ENCODE data around the gene DDHD1. TPM values are rescaled to one million over a fixed set of nuclear protein-coding genes. Genes with fewer than 3 reads are reported as not detected.

Gene DDHD1
- total RNA-seq, 2 donors from 2014 or later: 9.2 to 9.8 TPM

GRCh38 chr14:53043027-53043581 lies 110.0 kb downstream of the DDHD1 start:
- intact Hi-C loops (cut with DNase I): loop anchor here (5.0 to 10.0 kb wide), 2 partner anchors 91 to 218 kb away; partner anchors contain the start of gene FERMT2 (in 1 of the 2)
- no peak for DNase-seq

DNA sequence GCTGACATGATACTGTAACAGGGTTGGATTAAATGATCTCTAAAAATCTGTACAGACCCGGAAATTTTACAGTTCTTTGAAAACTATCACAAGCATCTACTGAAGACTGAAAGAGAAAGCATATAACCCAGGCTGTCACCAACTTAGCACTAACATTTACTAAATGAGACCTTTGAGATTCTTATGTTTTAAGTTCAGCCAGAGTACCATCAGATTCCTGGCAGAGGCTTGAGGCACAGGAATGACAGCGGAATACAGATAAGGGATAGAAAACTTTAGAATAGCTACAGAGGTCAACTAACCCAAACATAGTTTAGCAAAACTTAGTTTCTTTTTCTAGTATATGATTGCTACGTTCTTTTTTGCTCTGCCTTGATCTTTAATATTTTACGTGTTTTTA lies 110.6 kb downstream of the DDHD1 start:
- ATAC-seq: peak; percentile 78 to 85
- DNase-seq: peak; percentile 23
- intact Hi-C loops (cut with DNase I): loop anchor here (5.0 to 10.0 kb wide), 2 partner anchors 90 to 218 kb away; partner anchors contain the start of gene FERMT2 (in 1 of the 2)

More at GRCh38 chr14:53043027-53043581, 110.0 kb downstream of the DDHD1 start:
- ATAC-seq: peak; percentile 34 to 54

- no peak for DNase-seq
- no peak for ATAC-seq
- intact Hi-C loops (cut with DNase I): loop anchor here (5.0 to 10.0 kb wide), 2 partner anchors 89 to 216 kb away; partner anchors contain the start of gene FERMT2 (in 1 of the 2)
Observed at GRCh38 chr14:53041067-53041466, 112.1 kb downstream of the DDHD1 start.

- DNase-seq (no peak), ATAC-seq (no peak)
- intact Hi-C loops (cut with DNase I): no loop called here
Observed at GRCh38 chr14:53038629-53039028, 114.5 kb downstream of the DDHD1 start.

- no peak for DNase-seq
- no peak for ATAC-seq
- intact Hi-C loops (cut with DNase I): no loop called here
Observed at GRCh38 chr14:53037016-53037415, 116.1 kb downstream of the DDHD1 start.

DNA sequence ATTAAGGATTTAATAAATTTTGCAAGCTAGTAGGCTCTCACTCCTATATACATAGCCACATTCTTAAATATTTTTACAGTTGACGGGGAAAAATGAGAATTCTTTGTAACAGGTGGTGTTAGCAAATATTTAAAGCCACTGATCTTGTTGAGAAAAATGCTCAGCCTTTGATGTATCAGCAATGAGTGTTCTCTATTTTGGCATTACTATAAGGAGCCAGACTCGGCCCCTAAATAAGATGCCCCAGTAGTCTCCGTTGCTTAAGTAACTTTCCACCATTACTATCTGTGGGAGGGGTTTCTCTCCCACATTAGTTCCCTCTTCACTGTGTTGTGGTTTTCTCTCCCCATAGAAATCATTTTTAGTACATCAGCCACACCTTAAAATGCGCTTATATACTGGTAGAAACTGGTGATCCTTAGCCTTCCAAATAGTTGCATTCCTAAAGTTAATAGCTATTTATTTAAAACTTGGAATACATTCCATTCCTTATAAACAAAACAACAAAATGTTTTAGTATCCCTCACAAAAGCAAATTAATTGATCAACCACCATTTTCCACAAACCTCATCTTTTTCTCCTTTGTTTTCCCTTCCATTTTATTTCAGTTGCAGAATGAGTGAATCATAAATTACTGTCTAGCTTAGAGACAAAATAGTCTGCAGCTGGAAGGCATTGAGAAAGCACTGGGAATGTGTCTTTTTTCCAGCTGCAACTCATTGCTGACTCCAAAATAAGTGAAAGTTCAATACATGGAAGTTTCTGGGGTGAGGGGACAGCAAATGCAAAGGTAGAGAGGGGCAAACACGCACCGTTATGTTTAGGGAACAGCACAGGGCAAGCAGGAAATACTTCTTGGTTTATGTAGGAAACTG lies 117.5 kb downstream of the DDHD1 start:
- DNase-seq (no peak), ATAC-seq (no peak)
- intact Hi-C loops (cut with DNase I): no loop called here

- intact Hi-C loops (cut with DNase I): no loop called here
Observed at GRCh38 chr14:53034688-53035230, 118.4 kb downstream of the DDHD1 start.

GRCh38 chr14:53034036-53034435 lies 119.1 kb downstream of the DDHD1 start:
- no peak for DNase-seq
- intact Hi-C loops (cut with DNase I): no loop called here
- ATAC-seq: no peak

More at GRCh38 chr14:53034688-53035230, 118.4 kb downstream of the DDHD1 start:
- DNase-seq (no peak), ATAC-seq (no peak)

GRCh38 chr14:53032838-53033390 lies 120.2 kb downstream of the DDHD1 start:
- ATAC-seq: peak in 1 of 2 donors; percentile 55
- intact Hi-C loops (cut with DNase I): no loop called here
- no peak for DNase-seq

GRCh38 chr14:53032161-53032803 lies 120.8 kb downstream of the DDHD1 start:
- ATAC-seq: peak; percentile 82 to 86
- intact Hi-C loops (cut with DNase I): no loop called here
- DNase-seq: peak; percentile 33

- ATAC-seq (no peak), DNase-seq (no peak)
- intact Hi-C loops (cut with DNase I): no loop called here
Observed at GRCh38 chr14:53027562-53027961, 125.6 kb downstream of the DDHD1 start.

DNA sequence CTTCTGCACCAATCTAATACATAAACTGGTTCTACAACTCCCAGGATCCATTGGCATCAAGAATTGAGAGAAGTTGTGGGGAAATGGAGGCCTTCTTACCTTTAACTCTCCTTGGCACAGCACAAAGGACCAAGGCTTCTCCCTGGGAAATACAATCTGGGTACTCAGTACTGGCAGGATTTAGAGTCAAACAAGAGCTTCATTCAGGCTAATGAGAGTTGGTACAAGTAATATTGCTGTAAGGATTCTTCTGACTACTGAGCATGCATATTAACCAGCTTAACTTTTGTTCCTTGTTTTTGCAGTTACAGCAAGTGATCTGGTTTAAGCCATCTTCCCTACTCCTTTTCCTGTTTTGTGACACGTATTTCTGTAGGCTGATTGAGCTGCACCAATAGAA lies 126.1 kb downstream of the DDHD1 start:
- ATAC-seq: no peak
- no peak for DNase-seq
- intact Hi-C loops (cut with DNase I): no loop called here

- no peak for DNase-seq
- intact Hi-C loops (cut with DNase I): no loop called here
- ATAC-seq: no peak
Observed at GRCh38 chr14:53023325-53023724, 129.8 kb downstream of the DDHD1 start.

DNA sequence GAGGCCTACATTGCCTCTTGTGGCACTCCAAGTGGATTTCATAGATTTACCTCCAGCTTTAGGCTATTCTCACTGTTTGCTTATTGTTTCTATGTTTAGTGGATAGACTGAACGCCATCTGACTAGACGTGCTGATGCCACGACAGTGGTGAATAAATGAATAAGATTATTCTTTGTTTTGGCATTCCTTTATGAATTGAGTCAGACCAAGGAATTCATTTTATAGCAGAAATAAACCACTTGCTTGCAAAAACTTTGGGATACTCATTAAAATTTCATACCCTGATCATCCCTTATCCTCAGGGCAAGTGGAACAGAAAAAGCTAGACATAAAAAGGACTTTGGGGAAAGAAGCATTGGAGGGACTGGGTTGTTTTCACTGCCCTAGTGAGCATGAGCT lies 130.5 kb downstream of the DDHD1 start:
- intact Hi-C loops (cut with DNase I): no loop called here
- no peak for DNase-seq
- no peak for ATAC-seq

GRCh38 chr14:53020193-53020932 lies 132.8 kb downstream of the DDHD1 start:
- intact Hi-C loops (cut with DNase I): no loop called here

DNA sequence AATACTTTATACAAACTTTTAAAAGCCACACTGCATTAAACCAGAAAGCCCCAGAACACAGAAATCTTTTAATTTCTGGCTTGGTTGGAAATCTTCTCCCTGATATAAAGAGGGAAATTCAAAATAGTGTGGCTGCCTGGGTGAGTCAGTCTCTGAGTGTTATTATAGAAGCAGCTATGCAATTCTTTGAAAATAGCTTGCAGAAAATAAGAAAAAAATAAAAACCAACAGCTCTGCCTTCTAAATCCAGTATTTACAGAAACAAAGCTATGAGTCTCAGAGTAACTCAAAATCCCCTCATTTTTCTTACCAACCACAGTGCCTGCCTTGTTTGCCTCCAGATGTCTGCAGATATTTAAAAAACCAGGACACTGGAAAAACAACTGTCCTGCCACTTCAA lies 133.7 kb downstream of the DDHD1 start:
- intact Hi-C loops (cut with DNase I): no loop called here

More at GRCh38 chr14:53020193-53020932, 132.8 kb downstream of the DDHD1 start:
- ATAC-seq: no peak
- no peak for DNase-seq

GRCh38 chr14:53017837-53018236 lies 135.3 kb downstream of the DDHD1 start:
- intact Hi-C loops (cut with DNase I): no loop called here
- ATAC-seq: peak; percentile 41 to 52

More for the DNA sequence above, 133.7 kb downstream of the DDHD1 start:
- ATAC-seq (no peak), DNase-seq (no peak)

GRCh38 chr14:53016919-53017318 lies 136.2 kb downstream of the DDHD1 start:
- DNase-seq (no peak), ATAC-seq (no peak)
- intact Hi-C loops (cut with DNase I): no loop called here

More at GRCh38 chr14:53017837-53018236, 135.3 kb downstream of the DDHD1 start:
- no peak for DNase-seq

Measured in left cardiac atrium (tissue), 4 donors.